Colon (tissue), 2 donors: ENCODE results near the gene GAR1.
"Not testable (repeated sequence)": the region's sequence is repeated elsewhere in the genome, so short reads cannot be mapped to it uniquely, and the experiment has no call there.

Experiments
- FAIRE-seq: peaks from 2 replicates; lab custom pipeline; 2012; peaks lifted over from hg19 to GRCh38; lab: Jason Lieb, UNC
- donor health status: control.
- donor health status: control.

GAR1 gene

DNA sequence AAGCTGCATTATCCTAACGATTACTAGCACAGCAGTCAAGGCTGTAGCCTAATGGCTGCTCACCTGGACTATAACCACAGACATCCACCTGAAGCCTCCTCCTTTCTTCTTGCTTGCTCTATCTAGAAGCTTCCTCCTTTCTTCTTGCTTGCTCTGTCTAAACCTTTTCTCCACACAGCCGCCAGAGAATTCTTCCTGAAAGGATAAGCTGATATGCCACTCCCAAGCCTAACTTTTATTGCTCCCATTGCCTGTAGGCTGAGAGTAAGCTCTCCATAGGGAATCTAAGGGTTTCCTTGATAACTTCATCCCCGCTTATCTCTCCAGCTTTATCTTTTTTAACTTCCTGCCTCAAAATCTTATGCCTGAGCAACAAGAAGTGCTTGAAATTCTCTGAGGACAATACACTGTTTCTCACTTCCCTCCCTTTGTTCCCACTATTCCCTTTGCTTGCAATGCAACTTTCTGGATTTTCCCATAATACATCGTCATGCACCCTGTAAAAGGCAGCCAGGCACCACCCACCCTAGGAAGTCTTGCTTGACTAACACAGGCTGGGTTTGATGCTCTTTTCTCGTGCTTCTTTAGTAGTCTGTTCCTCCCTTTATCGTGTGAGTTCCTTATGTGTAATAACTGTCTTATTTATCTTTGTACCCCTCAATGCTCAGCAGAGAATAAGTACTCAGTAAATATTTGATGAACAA, 31.0 kb downstream of the GAR1 start:
- no peak for FAIRE-seq

DNA sequence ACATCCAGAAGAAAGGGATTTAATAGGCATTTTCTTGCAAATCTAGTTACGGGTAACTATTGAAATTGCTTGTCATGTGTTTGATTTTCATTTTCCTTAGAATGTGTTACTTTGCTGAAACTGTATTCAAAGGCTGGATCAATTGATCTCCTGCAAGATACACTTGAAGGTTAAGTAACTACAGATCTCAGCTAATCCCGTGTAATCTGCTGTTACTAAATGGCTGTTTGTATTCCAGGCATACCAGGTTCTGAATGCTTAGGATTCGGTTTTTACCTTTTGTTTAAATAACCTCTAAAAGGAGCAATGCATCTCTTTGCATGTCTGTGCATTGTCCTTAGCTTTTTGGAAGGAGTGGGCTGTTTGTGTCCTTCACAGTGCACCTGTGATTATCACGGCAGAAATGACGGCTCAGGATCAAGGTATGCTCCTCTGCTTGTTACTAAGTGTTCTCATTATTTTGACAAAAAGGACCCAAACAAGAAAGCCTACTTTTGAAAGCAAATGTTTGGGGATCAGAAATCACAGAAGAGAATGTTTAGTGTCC, 32.4 kb downstream of the GAR1 start, which contains the start of gene LRIT3:
TSS of gene LRIT3 (plus strand) at position 212 of the 547 bp plus-strand sequence. CDS start at position 307, 95 bp downstream.
- FAIRE-seq, result no peak

DNA sequence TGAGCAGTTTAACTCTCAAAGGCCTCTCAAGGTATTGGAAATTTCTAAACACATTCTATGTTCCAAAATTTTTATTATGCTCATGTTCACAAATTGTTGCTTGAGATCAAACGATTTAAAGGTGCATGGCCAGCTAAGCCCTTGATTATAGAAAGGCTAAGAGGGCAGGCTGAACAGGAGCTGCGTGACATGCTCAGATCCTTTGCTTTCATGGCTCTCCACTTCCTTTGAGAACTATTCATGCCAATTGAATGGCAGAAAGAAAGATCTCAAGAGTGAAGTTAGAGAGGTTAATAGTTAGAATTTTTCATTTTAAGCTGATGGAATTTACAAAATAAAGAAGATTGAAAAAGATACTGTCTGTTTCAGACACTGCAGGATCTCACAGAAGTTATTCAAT, 32.9 kb downstream of the GAR1 start:
- no peak for FAIRE-seq

DNA sequence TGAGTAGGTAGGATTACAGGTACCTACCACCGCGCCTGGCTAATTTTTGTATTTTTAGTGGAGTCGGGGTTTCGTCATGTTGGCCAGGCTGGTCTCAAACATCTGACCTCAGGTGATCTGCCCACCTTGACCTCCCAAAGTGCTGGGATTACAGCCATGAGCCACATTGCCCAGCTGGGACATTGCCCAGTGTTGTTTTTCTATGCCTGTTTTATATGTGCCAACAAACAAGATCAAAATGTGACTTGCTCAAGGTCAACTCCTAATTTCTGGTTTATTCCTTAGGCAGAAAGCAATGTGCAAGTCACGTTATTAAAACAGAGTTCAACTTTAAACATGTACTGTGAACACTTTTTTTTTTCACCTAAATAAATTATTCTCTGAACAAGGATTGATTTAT, 35.0 kb downstream of the GAR1 start:
- FAIRE-seq, result no peak

DNA sequence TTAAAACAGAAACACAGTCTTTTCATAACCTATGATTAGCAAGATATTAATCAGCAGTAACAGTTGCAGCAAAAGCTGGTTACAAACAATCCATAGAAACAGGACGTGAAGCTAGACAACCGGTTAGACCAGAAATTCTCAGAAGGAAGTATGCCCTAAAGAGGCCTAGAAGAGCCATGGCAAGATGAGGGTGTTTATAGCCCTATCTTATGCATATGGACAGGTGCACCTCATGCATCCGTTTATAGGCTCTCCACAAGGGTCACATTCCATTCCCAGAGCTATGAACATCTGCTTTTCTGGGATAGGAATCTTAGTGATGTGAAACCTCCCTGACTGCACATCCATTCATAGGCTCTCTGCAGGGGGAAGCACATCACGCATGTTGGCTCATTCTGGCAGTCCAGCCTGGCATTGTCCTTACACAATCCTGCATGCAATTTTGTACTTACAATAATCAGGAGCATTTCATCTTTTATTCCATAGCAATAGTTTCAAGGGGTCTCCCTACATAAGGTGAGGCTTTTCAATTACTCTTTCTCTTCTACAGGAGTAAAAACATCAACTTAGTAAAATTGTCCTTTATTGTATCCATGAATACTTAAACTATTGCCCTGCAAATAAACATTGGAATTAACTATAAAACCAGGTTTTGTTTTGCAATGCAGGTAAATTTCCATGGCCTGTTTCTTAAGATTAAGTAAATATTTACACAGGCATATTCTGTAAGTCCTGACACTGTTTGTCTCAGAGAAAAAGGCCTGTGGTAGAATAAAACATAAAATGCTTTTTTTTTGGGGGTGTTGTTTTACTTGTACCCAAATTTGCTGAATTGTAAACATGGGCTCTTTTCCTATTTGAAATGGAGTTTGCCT, 44.1 kb downstream of the GAR1 start:
- FAIRE-seq, result not testable (repeated sequence)

DNA sequence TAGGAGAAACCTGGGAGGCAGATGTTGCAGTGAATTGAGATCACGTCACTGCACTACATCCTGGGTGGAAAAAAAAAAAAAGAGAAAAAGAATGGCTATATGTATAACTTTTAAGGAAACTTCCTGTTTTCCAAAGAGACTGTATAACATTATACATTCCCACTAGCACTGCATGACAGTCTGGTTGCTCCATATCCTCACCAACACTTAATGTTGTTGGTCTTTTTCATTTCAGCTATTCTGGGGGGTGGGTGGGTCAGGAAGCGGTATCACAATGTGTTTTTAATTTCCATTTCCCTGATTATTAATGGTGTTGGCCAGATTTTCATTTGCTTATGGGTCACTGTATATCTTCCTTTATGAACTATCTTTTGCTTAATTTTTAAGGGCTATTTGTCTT, 45.7 kb downstream of the GAR1 start:
- FAIRE-seq, result no peak

DNA sequence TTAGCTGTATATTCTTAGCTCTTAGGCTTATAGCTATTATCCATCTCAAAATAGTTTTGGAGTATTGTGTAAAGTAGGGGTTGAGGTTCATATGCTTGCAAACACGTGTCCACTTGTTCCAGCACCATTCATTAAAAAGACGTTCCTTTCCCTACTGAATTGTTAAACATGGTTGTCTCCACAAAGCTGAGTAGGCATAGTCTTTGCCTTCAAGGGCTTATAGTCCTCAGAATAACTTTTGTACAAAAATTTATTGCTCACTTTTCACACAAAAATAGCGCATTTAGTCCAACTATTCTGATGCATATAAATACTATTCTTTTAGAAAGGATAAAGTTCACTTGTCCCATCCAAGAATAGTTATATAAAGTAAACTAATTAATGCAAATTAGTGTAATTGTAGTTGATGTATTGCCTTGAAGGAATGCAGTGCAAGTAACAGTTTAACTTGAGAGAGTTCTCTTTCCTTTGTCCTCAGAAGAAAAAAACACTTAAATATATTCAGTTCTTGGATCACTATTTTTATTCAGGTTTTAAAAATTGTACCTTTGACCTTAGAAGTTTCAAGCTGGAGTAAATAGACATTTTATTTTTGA, 46.5 kb downstream of the GAR1 start:
- FAIRE-seq, result no peak

DNA sequence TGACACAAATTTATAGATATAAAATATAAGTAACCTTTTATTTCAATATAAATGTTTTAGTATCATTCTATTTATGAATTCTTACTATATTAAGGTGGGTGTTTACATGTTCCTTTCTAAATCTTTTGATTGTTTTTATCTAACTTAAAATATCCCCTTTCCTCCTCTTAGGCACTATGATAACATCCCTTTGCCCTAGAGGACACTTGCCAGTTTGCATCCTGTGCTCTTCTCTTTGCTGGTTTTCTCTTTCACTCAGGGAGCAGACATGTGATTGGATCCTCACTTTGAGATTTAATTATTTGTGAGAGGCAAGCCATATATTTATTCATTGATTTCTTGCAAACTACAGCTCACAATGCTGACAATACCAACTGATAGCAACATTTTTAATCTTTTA, 48.6 kb downstream of the GAR1 start:
- peak; percentile 78 for FAIRE-seq

DNA sequence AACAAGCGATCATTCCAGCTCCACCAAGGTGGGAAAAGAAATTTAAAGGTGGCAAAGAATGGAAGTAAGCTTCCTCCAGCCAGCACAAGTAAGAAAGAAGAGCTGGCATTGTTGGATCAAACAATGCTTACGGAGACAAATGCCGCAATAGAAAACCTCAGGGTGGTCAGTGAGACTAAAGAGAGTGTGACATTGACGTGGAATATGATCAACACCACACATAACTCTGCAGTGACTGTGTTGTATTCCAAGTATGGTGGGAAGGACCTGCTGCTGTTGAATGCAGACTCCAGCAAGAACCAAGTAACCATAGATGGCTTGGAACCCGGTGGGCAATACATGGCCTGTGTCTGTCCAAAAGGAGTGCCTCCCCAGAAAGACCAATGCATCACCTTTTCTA, 54.5 kb downstream of the GAR1 start:
- FAIRE-seq, result no peak

DNA sequence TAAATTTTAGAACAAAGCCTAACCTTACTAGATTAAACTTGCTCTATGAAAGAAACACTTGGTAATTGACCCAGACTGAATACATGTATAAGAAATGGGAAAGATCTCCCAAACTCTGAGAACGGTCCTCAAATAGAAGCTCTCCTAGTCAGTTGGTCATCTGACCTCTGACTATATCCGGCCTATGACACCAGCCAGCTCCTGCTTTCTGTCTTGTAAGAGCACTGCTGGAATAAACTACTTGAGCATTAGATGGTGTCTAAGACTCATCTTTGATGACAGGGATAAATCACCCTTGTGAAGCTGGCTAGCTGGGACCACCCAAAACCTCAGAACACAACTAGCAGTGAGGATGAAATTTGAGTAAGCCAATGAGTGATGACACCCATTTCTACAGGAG, 56.5 kb downstream of the GAR1 start:
- FAIRE-seq, result no peak

DNA sequence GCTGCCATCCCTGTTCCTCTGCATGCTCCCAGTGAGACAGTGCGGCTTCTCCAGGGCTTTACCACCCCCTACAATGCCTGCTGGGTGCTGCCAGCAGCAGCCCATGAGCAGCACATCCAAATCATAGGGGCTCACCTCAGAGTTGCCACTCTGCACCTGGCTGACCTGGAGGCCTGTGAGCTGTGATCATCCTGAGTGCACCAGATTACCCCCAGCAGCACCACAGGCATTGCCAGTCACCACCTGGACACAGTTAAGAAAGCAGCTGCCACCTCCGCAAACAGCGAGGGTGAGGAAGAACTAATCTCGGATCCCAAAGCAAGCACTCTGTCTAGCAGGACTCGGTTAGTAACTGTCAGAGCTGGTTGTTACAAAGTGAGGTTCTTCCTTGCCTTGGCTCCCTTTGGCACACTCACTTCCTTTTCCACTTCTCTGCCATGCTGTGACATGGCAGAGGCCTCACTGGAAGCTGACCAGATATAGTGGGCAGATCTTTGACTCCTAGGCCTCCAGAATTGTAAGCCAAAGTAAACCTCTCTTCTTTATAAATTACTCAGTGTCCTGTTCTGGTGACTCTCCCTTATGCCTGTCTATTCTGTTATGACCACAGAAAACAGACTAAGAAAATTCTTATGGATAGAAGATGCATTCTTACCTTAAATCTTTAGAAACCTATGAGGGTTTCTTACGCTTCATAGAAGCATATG, 57.5 kb downstream of the GAR1 start:
- FAIRE-seq, result no peak

DNA sequence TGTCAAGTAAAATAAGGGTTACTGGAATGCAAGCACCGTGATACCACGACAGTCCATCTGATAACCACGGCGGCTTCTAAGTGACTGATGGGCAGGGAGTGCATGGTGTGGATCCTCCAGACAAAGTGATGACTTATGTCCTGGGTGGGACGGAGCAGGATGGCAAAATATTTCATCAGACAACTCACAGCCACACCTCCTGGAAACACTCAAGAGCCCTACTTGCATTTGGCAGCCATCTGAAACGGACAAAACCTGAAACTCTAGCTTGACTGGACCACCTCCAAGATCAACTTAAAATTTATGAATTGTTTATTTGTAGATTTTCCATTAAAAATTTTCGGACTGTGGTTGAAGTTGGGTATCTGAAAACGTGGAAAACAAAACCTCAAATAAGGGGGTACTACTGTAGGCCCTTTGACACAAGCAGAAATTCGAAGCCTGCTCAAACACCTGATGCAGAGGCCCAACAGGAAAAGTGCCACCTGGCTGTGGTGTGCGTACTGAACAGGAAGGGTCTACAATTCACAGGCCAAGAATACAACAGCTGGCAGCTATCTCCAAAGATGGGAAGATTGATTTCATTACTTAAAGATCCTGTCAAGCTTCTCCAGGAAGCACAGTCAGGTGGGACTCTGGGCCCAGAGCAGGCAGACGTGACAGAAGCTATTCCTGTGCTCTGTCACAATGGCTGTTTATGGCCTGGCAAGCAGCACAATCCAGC, 58.4 kb downstream of the GAR1 start:
- no peak for FAIRE-seq
